Stimulated activated CD4-positive, alpha-beta T cell treated with anti-CD3 and anti-CD28 coated beads, Interleukin-12 subunit alpha, Interleukin-12 subunit beta, amount 100 ng/mL, for 24 hours (primary cell): Measurements from ENCODE around the gene FLNB.
A peak's percentile ranks its signal among the peaks of the same experiment; 100 is the strongest.

Experiments
- DNase-seq, 2 experiments: peaks; one replicate each; pipeline ENCODE4 v3.0.0-alpha.2; 2020; ENCODE audit warnings: low read depth in 2 of 2

Gene FLNB

GRCh38 chr3:58164199-58164879 lies 156.1 kb downstream of the FLNB start:
- DNase-seq, result no peak

GRCh38 chr3:58164906-58165821 lies 156.9 kb downstream of the FLNB start:
- no peak for DNase-seq

- peak in 1 of 2 experiments; percentile 62 for DNase-seq
These were observed 159.5 kb downstream of the FLNB start for GRCh38 chr3:58167431-58168351.

- no peak for DNase-seq
These were observed 160.3 kb downstream of the FLNB start for GRCh38 chr3:58168498-58168897.

GRCh38 chr3:58169371-58169770 lies 161.1 kb downstream of the FLNB start:
- DNase-seq, result no peak

GRCh38 chr3:58170376-58170775 lies 162.2 kb downstream of the FLNB start:
- no peak for DNase-seq

- no peak for DNase-seq
These were observed 162.9 kb downstream of the FLNB start for GRCh38 chr3:58171126-58171525.

- DNase-seq, result no peak
These were observed 164.9 kb downstream of the FLNB start for GRCh38 chr3:58173029-58173668.

- DNase-seq, result no peak
These were observed 165.6 kb downstream of the FLNB start for GRCh38 chr3:58173669-58174398.

- no peak for DNase-seq
These were observed 166.9 kb downstream of the FLNB start for GRCh38 chr3:58175187-58175436.

- no peak for DNase-seq
These were observed 167.4 kb downstream of the FLNB start for GRCh38 chr3:58175437-58176184.

GRCh38 chr3:58176185-58176530 lies 167.9 kb downstream of the FLNB start:
- no peak for DNase-seq

- no peak for DNase-seq
These were observed 168.7 kb downstream of the FLNB start for GRCh38 chr3:58176827-58177489.

- DNase-seq, result peak; percentile 66 to 95
These were observed 169.7 kb downstream of the FLNB start for GRCh38 chr3:58177747-58178527.

- DNase-seq, result no peak
These were observed 170.5 kb downstream of the FLNB start for GRCh38 chr3:58178528-58179234.

- DNase-seq, result no peak
These were observed 171.2 kb downstream of the FLNB start for GRCh38 chr3:58179235-58180098.

- DNase-seq, result no peak
These were observed 172.1 kb downstream of the FLNB start for GRCh38 chr3:58180099-58180880.
